Upper lobe of right lung (tissue), 1 donor: Measurements from ENCODE around the gene NEK5. TPM values are rescaled to one million over a fixed set of nuclear protein-coding genes. Genes with fewer than 3 reads are reported as not detected.

Experiments used
- ATAC-seq: fragments of 200-7000 bp; cut with Tn5 transposase; one replicate; pipeline ENCODE4 v1.9.1; 2020; ENCODE audit warnings: mild to moderate bottlenecking, moderate library complexity
- DNase-seq: peaks from one replicate; pipeline ENCODE4 v3.0.0-alpha.2; 2020
- H3K27ac ChIP-seq: fragments of 200-600 bp; one replicate; pipeline ENCODE4 v1.8.0; 2022
- H3K27me3 ChIP-seq: fragments of 200-600 bp; one replicate; pipeline ENCODE4 v1.8.0; 2022; ENCODE audit warnings: mild to moderate bottlenecking
- H3K36me3 ChIP-seq: fragments of 200-600 bp; one replicate; pipeline ENCODE4 v1.8.0; 2022
- H3K4me1 ChIP-seq: fragments of 200-600 bp; one replicate; pipeline ENCODE4 v1.8.0; 2022
- H3K4me3 ChIP-seq: fragments of 200-600 bp; one replicate; pipeline ENCODE4 v1.8.0; 2022; ENCODE audit warnings: mild to moderate bottlenecking
- H3K9me3 ChIP-seq: fragments of 200-600 bp; one replicate; pipeline ENCODE4 v1.8.0; 2022
- CTCF ChIP-seq: fragments of 200-600 bp; IDR thresholded peaks from one replicate; pipeline ENCODE4 v1.8.0; 2022; ENCODE audit warnings: antibody characterized with exemption
- intact Hi-C: fragments of 100-400 bp; cut with DNase I; formaldehyde crosslinking; loops from one replicate; pipeline ENCODE4 v1.11.0; 2022
- total RNA-seq: library from RNA; stranded (reverse); fragmentation: NEBNext Ultra II Directional; extraction: Animal tissue kit (Norgen Biotek cat#: 25700); gene quantifications from one replicate; pipeline ENCODE4 v1.2.1, GENCODE V29; 2021
- donor health status: DM: no; HTN: yes; CAD: no; lungs with severe emphysema.

NEK5 gene
- total RNA-seq, 1 donor from 2014 or later, result 0.52 TPM

DNA sequence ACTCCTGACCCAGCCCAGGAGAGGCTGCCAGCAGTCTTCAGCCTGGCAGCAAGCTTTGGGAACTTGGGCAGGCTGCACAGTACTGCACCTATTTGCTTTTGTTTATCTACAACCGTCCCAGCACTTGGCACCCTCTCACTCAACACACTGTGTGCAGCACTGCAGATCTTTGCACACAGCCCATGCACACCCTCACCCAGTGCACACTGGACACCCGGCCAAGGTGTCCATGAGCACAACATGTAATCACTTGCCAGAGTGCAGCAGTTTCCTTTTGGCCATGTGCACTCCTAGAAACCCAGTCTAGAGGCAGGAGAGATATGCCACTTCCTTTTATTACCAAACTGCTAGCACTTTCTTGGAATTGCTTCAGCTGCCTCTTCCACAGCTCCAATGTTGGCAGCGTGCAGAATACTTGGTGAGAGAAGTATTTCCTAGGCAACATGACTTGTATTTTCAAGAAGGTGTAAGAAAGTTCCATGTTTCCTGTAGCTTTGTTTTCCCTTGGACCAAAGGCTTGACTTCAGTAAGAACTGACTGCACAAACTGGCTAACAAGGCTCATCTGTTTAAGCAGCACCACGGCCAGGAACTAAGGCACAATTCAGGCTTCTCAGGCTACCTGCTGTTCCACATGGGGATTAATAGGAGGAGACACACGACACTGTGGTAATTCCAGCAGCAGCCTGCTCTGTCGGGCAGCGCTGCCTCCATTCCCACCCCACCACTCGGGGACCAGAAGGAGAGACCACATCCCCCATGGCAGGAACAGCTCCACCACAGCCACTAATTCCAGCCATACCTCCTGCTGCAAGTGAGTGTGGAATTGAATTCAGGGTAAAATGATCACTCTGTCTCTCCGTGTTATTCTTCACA lies 133.0 kb downstream of the NEK5 start:
- intact Hi-C loops, result loop anchor here (10.0 kb wide), 1 partner anchor 129 kb away; the partner anchor contains the start of gene NEK5
- peak; percentile 81 for ATAC-seq
- H3K36me3 ChIP-seq, result no peaks in the 10 kb centered on the region
- H3K27me3 ChIP-seq, result no peaks in the 10 kb centered on the region
- peaks cover 10% of the 10 kb centered on the region for H3K4me1 ChIP-seq
- H3K27ac ChIP-seq, result peak overlapping the region; percentile 37
- H3K4me3 ChIP-seq, result no peak overlapping the region
- no peak for TF ChIP-seq CTCF
- DNase-seq, result no peak
- no peaks in the 10 kb centered on the region for H3K9me3 ChIP-seq

GRCh38 chr13:51993713-51994112 lies 135.2 kb downstream of the NEK5 start:
- Histone ChIP-seq H3K4me1 (peaks cover 10% of the 10 kb centered on the region), H3K27ac (no peak overlapping the region), H3K36me3 (no peaks in the 10 kb centered on the region), H3K27me3 (no peaks in the 10 kb centered on the region), H3K9me3 (no peaks in the 10 kb centered on the region), H3K4me3 (no peak overlapping the region)
- ATAC-seq, result no peak
- intact Hi-C loops, result loop anchor here (10.0 kb wide), 1 partner anchor 131 kb away; the partner anchor contains the start of gene NEK5
- no peak for TF ChIP-seq CTCF
- DNase-seq, result no peak

DNA sequence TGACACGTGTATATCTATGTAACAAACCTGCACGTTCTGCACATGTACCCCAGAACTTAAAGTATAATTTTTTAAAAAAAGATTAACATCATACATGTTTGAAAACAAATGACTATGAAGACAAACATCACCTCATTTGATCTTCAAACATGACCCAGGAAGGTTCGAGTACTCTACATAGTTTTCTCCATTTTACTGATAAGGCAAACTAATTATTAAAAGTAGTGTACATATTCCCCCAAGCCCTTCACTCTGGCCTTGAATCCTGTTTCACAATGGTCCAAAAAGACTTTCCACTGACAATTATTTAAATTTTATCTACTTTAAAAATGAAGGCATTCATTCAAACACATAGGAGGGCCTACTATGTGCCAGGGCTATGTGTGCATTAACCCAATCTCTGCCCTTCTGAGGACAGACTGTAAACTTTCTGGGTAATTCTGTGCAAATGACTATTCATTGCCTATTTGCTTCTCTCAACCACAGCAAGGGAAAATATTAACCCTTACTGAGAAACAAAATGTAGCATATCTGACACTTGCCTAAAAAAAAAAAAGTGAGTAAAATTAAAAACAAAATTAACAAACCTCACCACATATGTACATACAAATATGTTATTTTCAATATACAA lies 139.8 kb downstream of the NEK5 start:
- Histone ChIP-seq H3K27ac (no peak overlapping the region), H3K36me3 (no peaks in the 10 kb centered on the region), H3K27me3 (no peaks in the 10 kb centered on the region), H3K9me3 (no peaks in the 10 kb centered on the region), H3K4me3 (no peak overlapping the region), H3K4me1 (no peaks in the 10 kb centered on the region)
- TF ChIP-seq CTCF, result no peak
- ATAC-seq (no peak), DNase-seq (no peak)
- intact Hi-C loops, result no loop called here

Other genes with a start within 250 kb of the NEK5 start
- 5.8 TPM for gene ATP7B, start 117.6 kb downstream of the NEK5 start, total RNA-seq
- gene ALG11, start 116.7 kb downstream of the NEK5 start, total RNA-seq, result 38.4 TPM
- gene UTP14C, start 104.4 kb downstream of the NEK5 start, total RNA-seq, result 20.5 TPM
- 11.7 TPM for gene NEK3, start 30.5 kb upstream of the NEK5 start, total RNA-seq